Stimulated activated effector memory CD8-positive, alpha-beta T cell treated with anti-CD3 and anti-CD28 coated beads, Interleukin-12 subunit alpha, Interleukin-12 subunit beta, amount 100 ng/mL, for 72 hours (primary cell): ENCODE measurements around the gene CCNT1.
"Not testable (repeated sequence)": the region's sequence is repeated elsewhere in the genome, so short reads cannot be mapped to it uniquely, and the experiment has no call there.

Source experiments
- ATAC-seq: fragments of 150-1000 bp; cut with Tn5 transposase; 2 replicates; pipeline ENCODE4 v1.10.0; 2021
- DNase-seq, 2 donors: peaks; one replicate each; pipeline ENCODE4 v3.0.0; 2021 to 2022; ENCODE audit warnings: low spot score in 2 of 2
- H3K27ac Mint-ChIP-seq: one replicate; pipeline ENCODE4 v1.8.0; 2022; ENCODE audit warnings: mild to moderate bottlenecking, mixed read lengths
- H3K36me3 Mint-ChIP-seq: one replicate; pipeline ENCODE4 v1.8.0; 2022; ENCODE audit warnings: mild to moderate bottlenecking, mixed read lengths
- H3K4me1 Mint-ChIP-seq: one replicate; pipeline ENCODE4 v1.8.0; 2022; ENCODE audit warnings: mixed read lengths
- H3K4me3 Mint-ChIP-seq: one replicate; pipeline ENCODE4 v1.8.0; 2022; ENCODE audit warnings: mild to moderate bottlenecking, mixed read lengths
- H3K9me3 Mint-ChIP-seq: one replicate; pipeline ENCODE4 v1.8.0; 2022; ENCODE audit warnings: mixed read lengths

Gene CCNT1

DNA sequence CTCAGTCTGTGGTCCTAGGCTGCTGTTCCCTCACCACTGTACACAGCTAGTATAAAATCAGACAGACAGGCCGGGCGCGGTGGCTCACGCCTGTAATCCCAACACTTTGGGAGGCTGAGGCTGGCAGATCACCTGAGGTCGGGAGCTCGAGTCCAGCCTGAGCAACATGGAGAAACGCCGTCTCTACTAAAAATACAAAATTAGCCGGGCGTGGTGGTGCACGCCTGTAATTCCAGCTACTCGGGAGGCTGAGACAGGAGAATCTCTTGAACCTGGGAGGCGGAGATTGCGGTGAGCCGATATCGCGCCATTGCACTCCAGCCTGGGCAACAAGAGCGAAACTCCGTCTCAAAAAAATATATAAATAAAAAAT is 34.0 kb downstream of the CCNT1 start:
- not testable (repeated sequence) for H3K9me3 Mint-ChIP-seq, DNase-seq, ATAC-seq
- Mint-ChIP-seq H3K4me3 (peak overlapping the region; percentile 87), H3K4me1 (peaks cover 29% of the 10 kb centered on the region), H3K27ac (peak overlapping the region; percentile 95), H3K36me3 (peaks cover 60% of the 10 kb centered on the region)

DNA sequence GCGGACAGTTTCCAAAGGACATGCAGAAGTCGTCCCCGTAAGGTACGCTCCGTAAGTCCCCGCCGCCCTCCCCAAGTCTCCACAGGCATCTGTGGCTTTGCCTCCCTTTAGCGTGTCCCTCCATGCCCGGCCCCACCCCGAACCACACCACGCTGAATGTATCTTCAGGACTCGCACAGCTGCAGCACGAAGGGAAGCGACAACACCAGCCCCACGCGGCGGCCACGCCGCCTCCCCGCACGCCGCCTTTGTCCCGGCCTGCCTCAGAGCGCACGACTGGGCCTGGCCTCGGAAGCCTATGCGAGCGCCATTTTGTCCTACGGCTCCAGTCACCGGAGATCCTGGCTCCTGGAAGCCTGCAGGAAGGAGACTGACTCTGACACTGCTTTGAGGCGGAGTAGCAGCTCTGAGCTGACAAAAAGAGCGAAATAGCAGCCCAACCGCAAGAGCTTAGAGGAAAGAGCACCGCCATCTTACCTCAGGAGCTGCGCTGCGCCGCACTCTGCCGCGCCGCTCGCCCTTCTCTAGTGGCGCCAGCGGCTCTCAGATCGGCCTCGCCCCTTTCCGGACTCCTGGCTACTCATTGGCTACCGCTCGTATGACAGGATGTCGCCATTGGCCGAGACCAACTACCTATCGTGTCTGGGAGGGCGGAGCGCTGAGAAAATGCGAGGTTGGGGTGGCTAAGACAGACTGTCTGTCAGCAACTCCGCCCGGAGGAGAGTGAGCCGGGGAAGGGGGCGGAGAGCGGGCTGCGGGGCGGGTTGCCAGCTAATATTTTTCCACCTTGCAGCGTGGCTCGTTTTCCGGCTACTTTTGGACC is 34.6 kb downstream of the CCNT1 start, which contains the start of gene KANSL2:
KANSL2 (minus strand) TSS at position 529 of the 823 bp plus-strand sequence. CDS start 606 bp downstream, outside the sequence.
- no peaks in the 10 kb centered on the region for H3K9me3 Mint-ChIP-seq
- H3K4me1 Mint-ChIP-seq = peaks cover 35% of the 10 kb centered on the region
- peak; percentile 81 to 96 for DNase-seq
- H3K4me3 Mint-ChIP-seq = peak within 1 kb of the TSS; percentile 87
- H3K27ac Mint-ChIP-seq = peak within 1 kb of the TSS; percentile 95
- H3K36me3 Mint-ChIP-seq = peaks cover 61% of the 10 kb centered on the region
- ATAC-seq = peak; percentile 98

DNA sequence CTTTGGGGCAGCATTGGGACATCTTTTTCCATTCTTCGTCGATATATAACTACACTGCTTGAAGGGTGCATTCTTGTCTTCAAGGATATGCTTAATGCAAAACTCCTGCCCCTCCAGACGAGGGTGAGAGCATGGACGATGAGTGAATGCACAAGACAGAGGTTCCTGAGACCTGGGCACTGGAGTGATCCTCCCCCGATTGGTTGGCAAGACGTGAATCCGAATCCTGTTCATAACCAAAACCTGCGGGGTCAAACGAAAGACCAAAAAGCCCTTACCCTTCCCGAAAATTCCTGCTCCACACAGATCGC is 35.2 kb downstream of the CCNT1 start:
- Mint-ChIP-seq H3K4me3 (peak overlapping the region; percentile 87), H3K4me1 (peaks cover 33% of the 10 kb centered on the region), H3K27ac (peak overlapping the region; percentile 95), H3K9me3 (no peaks in the 10 kb centered on the region), H3K36me3 (peaks cover 67% of the 10 kb centered on the region)
- ATAC-seq = no peak
- DNase-seq = no peak

DNA sequence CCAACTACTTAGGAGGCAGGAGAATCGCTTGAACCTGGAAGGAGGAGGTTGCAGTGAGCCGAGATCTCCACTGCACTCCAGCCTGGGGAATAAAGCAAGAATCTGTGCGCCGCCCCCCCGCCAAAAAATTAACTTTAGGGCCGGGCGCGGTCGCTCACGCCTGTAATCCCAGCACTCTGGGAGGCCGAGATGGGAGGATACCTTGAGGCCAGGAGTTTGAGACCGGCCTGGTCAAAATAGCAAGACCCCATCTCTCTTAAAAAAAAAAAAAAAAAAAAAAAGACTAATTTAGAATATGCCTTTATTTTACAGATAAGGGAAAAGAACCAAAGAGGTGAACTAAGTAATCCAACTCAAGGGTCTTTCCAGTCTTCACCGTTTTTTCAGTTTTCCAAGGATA is 35.6 kb downstream of the CCNT1 start:
- H3K27ac Mint-ChIP-seq = peak overlapping the region; percentile 95
- H3K4me3 Mint-ChIP-seq = peak overlapping the region; percentile 87
- peaks cover 28% of the 10 kb centered on the region for H3K4me1 Mint-ChIP-seq
- no peak for ATAC-seq
- peaks cover 67% of the 10 kb centered on the region for H3K36me3 Mint-ChIP-seq
- no peak for DNase-seq
- H3K9me3 Mint-ChIP-seq = no peaks in the 10 kb centered on the region

DNA sequence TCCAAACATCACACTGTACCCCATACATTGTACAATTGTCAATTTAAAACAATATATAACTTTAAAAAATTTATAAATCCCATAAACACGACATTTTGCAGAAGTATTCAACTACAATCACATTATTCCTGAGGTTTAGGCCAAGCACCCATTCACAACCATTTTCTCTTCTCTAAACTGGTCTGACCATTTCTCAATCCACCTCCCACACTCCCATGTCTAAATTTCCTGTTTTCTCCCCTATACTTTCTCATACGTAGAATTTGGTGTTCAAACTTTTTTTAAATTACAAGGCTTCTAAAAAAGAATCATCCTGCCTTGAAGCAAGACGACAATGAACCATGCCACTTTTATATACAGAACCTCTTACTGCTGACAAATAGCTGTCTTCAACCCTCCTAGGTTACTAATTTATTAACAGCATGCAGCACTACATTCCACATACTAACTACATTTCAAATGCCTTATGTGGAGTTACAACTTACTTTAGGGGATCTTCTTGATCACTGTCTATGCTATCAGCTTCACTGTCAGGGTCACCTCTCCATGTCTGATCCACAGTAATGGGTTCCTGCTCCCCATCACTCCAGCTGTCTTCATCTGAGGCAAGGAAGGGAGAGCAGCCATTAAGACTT is 37.8 kb downstream of the CCNT1 start:
- H3K36me3 Mint-ChIP-seq = peaks cover 88% of the 10 kb centered on the region
- H3K4me1 Mint-ChIP-seq = peaks cover 28% of the 10 kb centered on the region
- H3K4me3 Mint-ChIP-seq = peak overlapping the region; percentile 87
- DNase-seq = no peak
- peak overlapping the region; percentile 84 for H3K27ac Mint-ChIP-seq
- no peaks in the 10 kb centered on the region for H3K9me3 Mint-ChIP-seq
- ATAC-seq = no peak

DNA sequence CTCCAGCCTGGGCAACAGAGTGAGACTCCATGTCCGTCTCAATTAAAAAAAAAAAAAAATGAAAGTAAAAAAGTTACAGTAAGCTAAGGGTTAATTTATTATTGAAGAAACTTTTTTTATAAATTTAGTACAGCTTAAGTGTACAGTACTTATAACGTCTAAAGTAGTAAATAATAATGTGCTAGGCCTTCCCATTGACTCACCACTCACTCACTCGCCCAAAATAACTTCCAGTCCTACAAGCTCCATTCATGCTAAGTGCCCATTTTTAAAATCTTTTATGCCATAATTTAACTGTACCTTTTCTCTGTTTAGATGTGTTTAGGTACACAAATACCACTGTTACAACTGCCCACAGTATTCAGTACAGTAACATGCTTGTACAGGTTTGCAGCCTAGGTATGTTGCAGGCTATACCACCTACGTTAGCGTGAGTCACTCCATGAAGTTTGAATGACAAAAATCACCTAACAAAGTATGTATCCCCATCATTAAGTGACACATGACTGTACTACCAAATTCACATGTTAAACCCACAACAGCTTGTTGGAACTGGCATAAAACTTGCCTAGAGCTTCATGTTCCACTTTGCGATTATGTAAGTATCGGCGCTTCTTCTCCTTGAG is 45.2 kb downstream of the CCNT1 start:
- Mint-ChIP-seq H3K4me3 (no peak overlapping the region), H3K4me1 (no peaks in the 10 kb centered on the region), H3K36me3 (peaks cover 100% of the 10 kb centered on the region), H3K27ac (no peak overlapping the region), H3K9me3 (no peaks in the 10 kb centered on the region)
- no peak for ATAC-seq
- no peak for DNase-seq

GRCh38 chr12:48668996-48669395 is 47.5 kb downstream of the CCNT1 start:
- Mint-ChIP-seq H3K36me3 (peaks cover 100% of the 10 kb centered on the region), H3K4me1 (no peaks in the 10 kb centered on the region), H3K9me3 (no peaks in the 10 kb centered on the region), H3K4me3 (no peak overlapping the region), H3K27ac (no peak overlapping the region)
- DNase-seq (no peak), ATAC-seq (no peak)

DNA sequence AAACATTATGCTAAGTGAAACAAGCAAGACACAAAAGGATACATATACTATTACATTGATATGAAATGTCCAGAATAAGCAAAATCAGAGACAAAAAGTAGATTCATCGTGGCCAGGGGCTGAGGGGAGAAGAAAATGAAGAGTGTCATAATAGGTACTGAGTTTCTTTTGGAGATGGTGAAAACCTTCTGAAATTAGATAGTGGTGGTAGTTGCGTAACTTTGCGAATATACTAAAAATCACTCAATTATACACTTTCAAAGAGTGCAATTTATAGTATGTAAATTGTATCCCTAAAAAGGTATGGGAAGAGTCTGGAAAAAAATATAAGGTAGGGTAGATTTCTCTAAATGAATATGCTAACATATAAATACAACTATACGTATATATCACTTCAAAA is 56.6 kb downstream of the CCNT1 start:
- DNase-seq (no peak), ATAC-seq (no peak)
- Mint-ChIP-seq H3K27ac (no peak overlapping the region), H3K9me3 (no peaks in the 10 kb centered on the region), H3K36me3 (peaks cover 100% of the 10 kb centered on the region), H3K4me1 (no peaks in the 10 kb centered on the region), H3K4me3 (no peak overlapping the region)

GRCh38 chr12:48651681-48652080 is 64.8 kb downstream of the CCNT1 start:
- H3K27ac Mint-ChIP-seq = peak overlapping the region; percentile 74
- H3K4me1 Mint-ChIP-seq = no peaks in the 10 kb centered on the region
- DNase-seq (no peak), ATAC-seq (no peak)
- peaks cover 81% of the 10 kb centered on the region for H3K36me3 Mint-ChIP-seq
- H3K4me3 Mint-ChIP-seq = no peak overlapping the region
- H3K9me3 Mint-ChIP-seq = no peaks in the 10 kb centered on the region

GRCh38 chr12:48645354-48645753 is 71.2 kb downstream of the CCNT1 start:
- peaks cover 35% of the 10 kb centered on the region for H3K36me3 Mint-ChIP-seq

GRCh38 chr12:48643011-48643410 is 73.5 kb downstream of the CCNT1 start:
- no peak for ATAC-seq

More at GRCh38 chr12:48645354-48645753, 71.2 kb downstream of the CCNT1 start:
- not testable (repeated sequence) for H3K4me3 Mint-ChIP-seq, H3K9me3 Mint-ChIP-seq, H3K27ac Mint-ChIP-seq, DNase-seq, ATAC-seq, H3K4me1 Mint-ChIP-seq

DNA sequence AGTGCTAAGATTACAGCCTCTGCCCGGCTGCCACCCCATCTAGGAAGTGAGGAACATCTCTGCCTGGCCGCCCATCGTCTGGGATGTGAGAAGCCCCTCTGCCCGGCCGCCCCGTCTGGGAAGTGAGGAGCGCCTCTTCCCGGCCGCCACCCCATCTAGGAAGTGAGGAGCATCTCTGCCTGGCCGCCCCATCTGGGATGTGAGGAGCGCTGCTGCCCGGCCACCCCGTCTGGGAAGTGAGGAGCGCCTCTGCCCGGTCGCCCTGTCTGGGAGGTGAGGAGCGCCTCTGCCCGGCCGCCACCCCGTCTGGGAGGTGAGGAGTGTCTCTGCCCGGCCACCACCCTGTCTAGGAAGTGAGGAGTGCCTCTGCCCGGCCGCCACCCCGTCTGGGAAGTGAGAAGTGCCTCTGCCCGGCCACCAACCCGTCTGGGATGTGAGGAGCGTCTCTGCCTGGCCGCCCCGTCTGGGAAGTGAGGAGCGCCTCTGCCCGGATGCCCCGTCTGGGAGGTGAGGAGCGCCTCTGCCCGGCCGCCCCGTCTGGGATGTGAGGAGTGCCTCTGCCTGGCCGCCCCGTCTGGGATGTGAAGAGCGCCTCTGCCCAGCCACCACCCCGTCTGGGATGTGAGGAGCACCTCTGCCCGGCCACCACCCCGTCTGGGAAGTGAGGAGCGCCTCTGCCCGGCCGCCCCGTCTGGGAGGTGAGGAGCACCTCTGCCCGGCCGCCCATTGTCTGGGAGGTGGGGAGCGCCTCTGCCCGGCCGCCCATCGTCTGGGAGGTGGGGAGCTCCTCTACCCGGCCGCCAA is 74.6 kb downstream of the CCNT1 start:
- not testable (repeated sequence) for H3K4me3 Mint-ChIP-seq, H3K27ac Mint-ChIP-seq, H3K9me3 Mint-ChIP-seq, ATAC-seq, DNase-seq, H3K4me1 Mint-ChIP-seq
- peaks cover 14% of the 10 kb centered on the region for H3K36me3 Mint-ChIP-seq

More at GRCh38 chr12:48643011-48643410, 73.5 kb downstream of the CCNT1 start:
- H3K27ac Mint-ChIP-seq = no peak overlapping the region
- DNase-seq = no peak
- H3K36me3 Mint-ChIP-seq = peaks cover 24% of the 10 kb centered on the region
- H3K4me1 Mint-ChIP-seq = no peaks in the 10 kb centered on the region
- peaks cover 3% of the 10 kb centered on the region for H3K9me3 Mint-ChIP-seq
- H3K4me3 Mint-ChIP-seq = no peak overlapping the region

DNA sequence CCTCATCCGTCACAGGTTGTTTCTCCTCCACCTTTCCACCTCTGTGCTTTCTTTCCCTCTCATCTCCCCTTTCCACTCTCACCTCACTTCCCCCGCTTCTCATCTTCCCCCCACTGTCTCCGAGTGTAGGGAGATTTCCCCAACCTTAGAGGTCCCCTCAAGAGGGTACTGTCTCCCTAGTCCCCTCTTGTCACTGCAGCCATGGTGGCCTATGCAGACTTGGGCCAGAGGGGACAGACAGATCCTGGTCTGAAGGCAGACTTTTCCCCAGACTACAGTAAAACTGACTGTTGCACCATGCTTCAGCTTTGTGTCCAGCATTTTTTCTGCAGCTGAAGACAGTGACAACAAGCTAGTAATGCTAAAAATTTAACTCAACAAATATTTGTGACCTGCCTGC is 75.7 kb downstream of the CCNT1 start:
- H3K4me3 Mint-ChIP-seq = no peak overlapping the region
- H3K4me1 Mint-ChIP-seq = no peaks in the 10 kb centered on the region
- no peak for ATAC-seq
- no peak overlapping the region for H3K27ac Mint-ChIP-seq
- peaks cover 6% of the 10 kb centered on the region for H3K36me3 Mint-ChIP-seq
- no peak for DNase-seq
- H3K9me3 Mint-ChIP-seq = peaks cover 3% of the 10 kb centered on the region

GRCh38 chr12:48640428-48640827 is 76.1 kb downstream of the CCNT1 start:
- Mint-ChIP-seq H3K4me3 (no peak overlapping the region), H3K36me3 (peaks cover 6% of the 10 kb centered on the region), H3K9me3 (peaks cover 3% of the 10 kb centered on the region), H3K4me1 (no peaks in the 10 kb centered on the region), H3K27ac (no peak overlapping the region)
- ATAC-seq (no peak), DNase-seq (no peak)
